Hindlimb muscle (tissue), 1 donor: ENCODE results near the gene MRPL40. TPM values are rescaled to one million over a fixed set of nuclear protein-coding genes. Genes with fewer than 3 reads are reported as not detected.
"Not testable (repeated sequence)": the region's sequence is repeated elsewhere in the genome, so short reads cannot be mapped to it uniquely, and the experiment has no call there.

Experiments used
- DNase-seq: peaks from one replicate; pipeline ENCODE4 v3.0.0-alpha.2; 2013
- polyA plus RNA-seq: library from polyadenylated mRNA; unstranded; fragments of 120-200 nt; gene quantifications from one replicate; pipeline ENCODE4 v1.2.1, GENCODE V29; 2013; ENCODE audit not compliant: insufficient read length

The MRPL40 gene
- polyA plus RNA-seq, 1 donor: 31.4 TPM

- DNase-seq: no peak
Observed at GRCh38 chr22:19407649-19408606, 24.4 kb upstream of the MRPL40 start.

GRCh38 chr22:19410941-19411689, 21.2 kb upstream of the MRPL40 start:
- no peak for DNase-seq

GRCh38 chr22:19411690-19412045, 20.7 kb upstream of the MRPL40 start:
- no peak for DNase-seq

GRCh38 chr22:19412478-19412877, 19.9 kb upstream of the MRPL40 start:
- no peak for DNase-seq

GRCh38 chr22:19412923-19413322, 19.4 kb upstream of the MRPL40 start:
- no peak for DNase-seq

GRCh38 chr22:19419086-19419463, 13.3 kb upstream of the MRPL40 start:
- no peak for DNase-seq

GRCh38 chr22:19419464-19420178, 12.7 kb upstream of the MRPL40 start:
- no peak for DNase-seq

- no peak for DNase-seq
Observed at GRCh38 chr22:19420321-19420720, 12.0 kb upstream of the MRPL40 start.

- no peak for DNase-seq
Observed at GRCh38 chr22:19422440-19423301, 9.7 kb upstream of the MRPL40 start.

GRCh38 chr22:19424186-19424500, 8.2 kb upstream of the MRPL40 start:
- no peak for DNase-seq

- no peak for DNase-seq
Observed at GRCh38 chr22:19429950-19430889, 2.1 kb upstream of the MRPL40 start.

GRCh38 chr22:19430890-19431541, 1.3 kb upstream of the MRPL40 start:
- DNase-seq: no peak

- DNase-seq: peak; percentile 86
Observed at GRCh38 chr22:19431649-19432132, 654 bp upstream of the MRPL40 start, which contains the start of gene HIRA. HIRA (minus strand) TSS chr22:19431733; CDS start chr22:19431476, 257 bp downstream.

- no peak for DNase-seq
Observed at GRCh38 chr22:19434401-19434800, 2.1 kb downstream of the MRPL40 start.

GRCh38 chr22:19434829-19435580, 2.7 kb downstream of the MRPL40 start:
- DNase-seq: no peak

GRCh38 chr22:19436444-19437161, 4.3 kb downstream of the MRPL40 start:
- not testable (repeated sequence) for DNase-seq

- no peak for DNase-seq
Observed at GRCh38 chr22:19438298-19438697, 6.0 kb downstream of the MRPL40 start.

- no peak for DNase-seq
Observed at GRCh38 chr22:19440411-19441195, 8.3 kb downstream of the MRPL40 start.
